Fibroblast of lung (primary cell): ENCODE measurements around the gene SPATS2L. TPM values are rescaled to one million over a fixed set of nuclear protein-coding genes. Genes with fewer than 3 reads are reported as not detected.

Source experiments
- DNase-seq, 2 donors: peaks; one replicate each; pipeline versions ENCODE4 v3.0.0 to v3.0.0-alpha.2; 2010; ENCODE audit warnings: low read depth in 2 of 2
- H2AFZ ChIP-seq: 2 replicates; pipeline ENCODE4 v1.5.1; 2012; ENCODE audit warnings: low read length, control low read depth, inconsistent platforms
- H3K27ac ChIP-seq: 2 replicates; pipeline ENCODE4 v1.5.1; 2011; ENCODE audit warnings: low read length, control low read depth; ENCODE audit not compliant: insufficient read depth
- H3K27me3 ChIP-seq: 2 replicates; pipeline ENCODE4 v1.5.1; 2011; ENCODE audit warnings: mild to moderate bottlenecking, low read length; ENCODE audit not compliant: control insufficient read depth, insufficient read depth
- H3K36me3 ChIP-seq: 2 replicates; pipeline ENCODE4 v1.5.1; 2011; ENCODE audit warnings: low read length; ENCODE audit not compliant: control insufficient read depth, insufficient read depth
- H3K4me1 ChIP-seq: 2 replicates; pipeline ENCODE4 v1.5.1; 2011; ENCODE audit warnings: low read length; ENCODE audit not compliant: control insufficient read depth, insufficient read depth; ENCODE audit errors: extremely low read depth
- H3K4me2 ChIP-seq: 2 replicates; pipeline ENCODE4 v1.5.1; 2011; ENCODE audit warnings: low read length, control low read depth; ENCODE audit not compliant: insufficient read depth; ENCODE audit errors: extremely low read depth
- H3K4me3 ChIP-seq, 4 experiments: fragments of 200-600 bp in 1 of 4; sonication (generic) in 1 of 4; replicated peaks in 1 of 4; 2 replicates each; pipeline ENCODE4 v1.5.1; 2011 to 2016; ENCODE audit warnings: low read length in 4 of 4, low read depth in 3 of 4, mild to moderate bottlenecking in 3 of 4, control low read depth in 2 of 4, inconsistent platforms in 1 of 4, mixed read lengths in 1 of 4; ENCODE audit not compliant: insufficient read depth in 1 of 4; ENCODE audit errors: control extremely low read depth in 1 of 4
- H3K79me2 ChIP-seq: 2 replicates; pipeline ENCODE4 v1.5.1; 2012; ENCODE audit warnings: mild to moderate bottlenecking, low read length, inconsistent platforms; ENCODE audit not compliant: control insufficient read depth, insufficient read depth
- H3K9ac ChIP-seq: 2 replicates; pipeline ENCODE4 v1.5.1; 2011; ENCODE audit warnings: mild to moderate bottlenecking, low read length, control low read depth; ENCODE audit not compliant: insufficient read depth
- H3K9me3 ChIP-seq: 2 replicates; pipeline ENCODE4 v1.5.1; 2012; ENCODE audit warnings: low read depth, low read length; ENCODE audit not compliant: control insufficient read depth, insufficient read depth
- H4K20me1 ChIP-seq: 2 replicates; pipeline ENCODE4 v1.5.1; 2011; ENCODE audit warnings: low read length; ENCODE audit not compliant: control insufficient read depth, insufficient read depth; ENCODE audit errors: extremely low read depth
- CTCF ChIP-seq, 2 donors: IDR thresholded peaks in 1 of 2; conservative IDR thresholded peaks in 1 of 2; 1 replicate in 1 of 2; 2 replicates in 1 of 2; pipeline ENCODE4 v1.5.1; 2011 to 2012; ENCODE audit warnings: low read length in 2 of 2, control low read depth in 1 of 2, inconsistent platforms in 1 of 2, low read depth in 1 of 2, mild to moderate bottlenecking in 1 of 2
- EZH2 ChIP-seq: IDR thresholded peaks from 2 replicates; pipeline ENCODE4 v1.5.1; 2012; ENCODE audit warnings: low read length, control low read depth, mild to moderate bottlenecking; ENCODE audit errors: missing control alignments
- polyA plus RNA-seq, 2 donors: library from polyadenylated mRNA; depleted of rRNA in 1 of 2; stranded (reverse) in 1 of 2; unstranded in 1 of 2; fragments of >200 nt; gene quantifications; 2 replicates each; pipeline ENCODE4 v1.2.1, GENCODE V29; 2011 to 2012; ENCODE audit warnings: missing spikeins in 1 of 2
- total RNA-seq: library from RNA; depleted of rRNA; stranded (reverse); fragments of >200 nt; gene quantifications from 2 replicates; pipeline ENCODE4 v1.2.1, GENCODE V29; 2014

Gene SPATS2L
- total and polyA plus RNA-seq, 2 donors (not counting 1 experiment from before 2014, with no cell fraction given): 73.8 to 291 TPM

- Histone ChIP-seq H3K4me3 (no peak overlapping the region), H3K27ac (no peak overlapping the region), H3K79me2 (peaks cover 97% of the 10 kb centered on the region), H2AFZ (no peak overlapping the region), H3K4me2 (peak overlapping the region; percentile 9), H3K4me1 (peaks cover 22% of the 10 kb centered on the region), H3K9ac (no peak overlapping the region), H4K20me1 (no peaks in the 10 kb centered on the region), H3K36me3 (peaks cover 3% of the 10 kb centered on the region), H3K27me3 (no peaks in the 10 kb centered on the region), H3K9me3 (no peaks in the 10 kb centered on the region)
- no peak for DNase-seq
- TF ChIP-seq EZH2 (no peak), CTCF (conservative IDR thresholded peaks at IDR 0.05 in 1 of 2, IDR thresholded peaks at IDR 0.05 in 1 of 2; ENCODE audit: low read depth in 1 of 2, low read length in 2 of 2) (no peak)
These were observed 12.5 kb downstream of the SPATS2L start for GRCh38 chr2:200318940-200319435.

- Histone ChIP-seq H3K27me3 (no peaks in the 10 kb centered on the region), H3K36me3 (peaks cover 3% of the 10 kb centered on the region), H3K79me2 (peaks cover 97% of the 10 kb centered on the region), H2AFZ (no peak overlapping the region), H3K27ac (peak overlapping the region; percentile 46), H4K20me1 (no peaks in the 10 kb centered on the region), H3K9ac (no peak overlapping the region), H3K4me1 (peaks cover 22% of the 10 kb centered on the region), H3K9me3 (no peaks in the 10 kb centered on the region), H3K4me3 (no peak overlapping the region), H3K4me2 (peak overlapping the region; percentile 49)
- DNase-seq: peak; percentile 81 to 82
- no peak for TF ChIP-seq EZH2
- no peak for TF ChIP-seq CTCF (conservative IDR thresholded peaks at IDR 0.05 in 1 of 2, IDR thresholded peaks at IDR 0.05 in 1 of 2; ENCODE audit: low read depth in 1 of 2, low read length in 2 of 2)
These were observed 13.2 kb downstream of the SPATS2L start for GRCh38 chr2:200319548-200320337.

- no peak overlapping the region for H2AFZ ChIP-seq
- no peaks in the 10 kb centered on the region for H3K9me3 ChIP-seq
- H3K4me1 ChIP-seq: peaks cover 18% of the 10 kb centered on the region
- H3K79me2 ChIP-seq: peaks cover 97% of the 10 kb centered on the region
- no peak for DNase-seq
- no peaks in the 10 kb centered on the region for H4K20me1 ChIP-seq
- no peaks in the 10 kb centered on the region for H3K27me3 ChIP-seq
- no peak overlapping the region for H3K4me2 ChIP-seq
- TF ChIP-seq CTCF (conservative IDR thresholded peaks at IDR 0.05 in 1 of 2, IDR thresholded peaks at IDR 0.05 in 1 of 2; ENCODE audit: low read depth in 1 of 2, low read length in 2 of 2) (no peak), EZH2 (no peak)
- H3K36me3 ChIP-seq: peaks cover under 1% of the 10 kb centered on the region
- no peak overlapping the region for H3K4me3 ChIP-seq
- H3K27ac ChIP-seq: no peak overlapping the region
- H3K9ac ChIP-seq: no peak overlapping the region
These were observed 13.9 kb downstream of the SPATS2L start for GRCh38 chr2:200320344-200320743.
